HG03045 (cell line): Measurements from ENCODE around the gene OMP.

Source experiments
- ATAC-seq: cut with Tn5 transposase; IDR thresholded peaks from one replicate; pipeline ENCODE4 v1.9.1; 2021; ENCODE audit warnings: mild to moderate bottlenecking, moderate library complexity; ENCODE audit not compliant: unreplicated experiment

OMP gene

GRCh38 chr11:77121096-77121640 lies 18.5 kb downstream of the OMP start:
- no peak for ATAC-seq

GRCh38 chr11:77121876-77122575 lies 19.4 kb downstream of the OMP start:
- ATAC-seq: no peak

GRCh38 chr11:77122576-77123212 lies 20.1 kb downstream of the OMP start:
- ATAC-seq: no peak

GRCh38 chr11:77123591-77123990 lies 21.0 kb downstream of the OMP start:
- ATAC-seq: no peak

- ATAC-seq: no peak
Measured at GRCh38 chr11:77124041-77124440, 21.4 kb downstream of the OMP start.

- ATAC-seq: no peak
Measured at GRCh38 chr11:77124488-77124887, 21.8 kb downstream of the OMP start.

- no peak for ATAC-seq
Measured at GRCh38 chr11:77125191-77125590, 22.6 kb downstream of the OMP start.

GRCh38 chr11:77125695-77126094 lies 23.1 kb downstream of the OMP start:
- ATAC-seq: no peak

- ATAC-seq: no peak
Measured at GRCh38 chr11:77126156-77126775, 23.6 kb downstream of the OMP start.

- ATAC-seq: no peak
Measured at GRCh38 chr11:77126861-77127234, 24.2 kb downstream of the OMP start.

GRCh38 chr11:77127235-77127911 lies 24.7 kb downstream of the OMP start:
- no peak for ATAC-seq

GRCh38 chr11:77127920-77128691 lies 25.5 kb downstream of the OMP start, which contains the start of gene MYO7A:
Gene MYO7A (plus strand): TSS chr11:77128246. CDS start chr11:77130635, 2,389 bp downstream.
- no peak for ATAC-seq

GRCh38 chr11:77129069-77129841 lies 26.6 kb downstream of the OMP start:
- no peak for ATAC-seq

- no peak for ATAC-seq
Measured at GRCh38 chr11:77129842-77130756, 27.5 kb downstream of the OMP start.

GRCh38 chr11:77130763-77131513 lies 28.3 kb downstream of the OMP start:
- no peak for ATAC-seq

GRCh38 chr11:77131560-77131959 lies 28.9 kb downstream of the OMP start:
- ATAC-seq: no peak

- no peak for ATAC-seq
Measured at GRCh38 chr11:77135069-77135468, 32.4 kb downstream of the OMP start.

GRCh38 chr11:77136074-77136473 lies 33.4 kb downstream of the OMP start:
- ATAC-seq: no peak
